Sigmoid colon (tissue), 7 donors: ENCODE data around the gene FHDC1. TPM values are rescaled to one million over a fixed set of nuclear protein-coding genes. Genes with fewer than 3 reads are reported as not detected.

Source experiments
- DNase-seq: peaks from one replicate; pipeline ENCODE4 v3.0.0-alpha.2; 2019
- H3K27ac ChIP-seq, 4 donors: fragments of 200-600 bp; sonication (generic); one replicate each; pipeline ENCODE4 v1.5.1; 2016 to 2019; ENCODE audit warnings: mild to moderate bottlenecking in 1 of 4
- H3K27me3 ChIP-seq, 3 donors: fragments of 200-600 bp; sonication (generic); one replicate each; pipeline ENCODE4 v1.5.1; 2019; ENCODE audit warnings: mild to moderate bottlenecking in 1 of 3
- H3K36me3 ChIP-seq, 4 donors: fragments of 200-600 bp; sonication (generic); one replicate each; pipeline ENCODE4 v1.5.1; 2016 to 2019
- H3K4me1 ChIP-seq, 4 donors: fragments of 200-600 bp; sonication (generic); one replicate each; pipeline ENCODE4 v1.5.1; 2017 to 2019
- H3K4me3 ChIP-seq, 4 donors: fragments of 200-600 bp; sonication (generic); one replicate each; pipeline ENCODE4 v1.5.1; 2017 to 2019; ENCODE audit warnings: mild to moderate bottlenecking in 2 of 4, moderate library complexity in 1 of 4
- H3K9me3 ChIP-seq, 4 donors: fragments of 200-600 bp in 3 of 4; sonication (generic) in 3 of 4; one replicate each; pipeline versions ENCODE4 v1.5.1 to v1.6.1; 2013 to 2019
- CTCF ChIP-seq, 4 experiments: fragments of 450-650 bp in 3 of 4; fragments of 200-600 bp in 1 of 4; IDR thresholded peaks; one replicate each; pipeline ENCODE4 v1.5.1; 2016 to 2019; ENCODE audit warnings: antibody characterized with exemption in 4 of 4, mild to moderate bottlenecking in 3 of 4, moderate library complexity in 2 of 4
- EP300 ChIP-seq, 4 donors: sonication (generic); formaldehyde crosslinking; IDR thresholded peaks; one replicate each; pipeline ENCODE4 v1.6.1; 2017; ENCODE audit warnings: antibody characterized with exemption in 4 of 4
- POLR2A ChIP-seq, 2 donors: fragments of 450-650 bp; IDR thresholded peaks; one replicate each; pipeline ENCODE4 v1.6.1; 2016; ENCODE audit warnings: antibody characterized with exemption in 2 of 2, mild to moderate bottlenecking in 2 of 2, moderate library complexity in 2 of 2
- POLR2AphosphoS5 ChIP-seq, 4 donors: sonication (generic); formaldehyde crosslinking; IDR thresholded peaks; one replicate each; pipeline ENCODE4 v1.6.1; 2017; ENCODE audit warnings: antibody characterized with exemption in 4 of 4
- WGBS, 2 donors: extraction: QIAGEN DNeasy Blood & Tissue Kit; methylation state at CpG; one replicate each; pipeline ENCODE4 v1.1.7; 2013; 5-methylcytosine and 5-hydroxymethylcytosine counted together
- intact Hi-C: fragments of 100-400 bp; cut with DNase I; formaldehyde crosslinking; loops from one replicate; pipeline ENCODE4 v1.15.1; 2023
- polyA plus RNA-seq, 3 donors: library from polyadenylated mRNA; stranded (reverse); fragments of 200-250 nt; gene quantifications; one replicate each; pipeline ENCODE4 v1.2.3, GENCODE V29; 2013
- total RNA-seq, 4 donors: library from RNA; depleted of rRNA; stranded (reverse); fragments of >200 nt; gene quantifications; one replicate each; pipeline ENCODE4 v1.1.0, GENCODE V29; 2016
- donor health status: healthy with polysubstance abuse.
- donor health status: Bipolar disorder and iron deficiency.
- donor health status: healthy.

Gene FHDC1
- total and polyA plus RNA-seq, 7 donors: 0.66 to 7.2 (median 2.2) TPM

- Histone ChIP-seq H3K27ac (peak overlapping the region in 2 of 4 donors; percentile 35 to 36), H3K9me3 (no peaks in the 10 kb centered on the region), H3K36me3 (no peaks in the 10 kb centered on the region), H3K4me3 (peak overlapping the region; percentile 43 to 70 (median 62)), H3K27me3 (peaks cover 16 to 61% (median 41%) of the 10 kb centered on the region in 3 donors), H3K4me1 (peaks cover 0 to 32% (median 28%) of the 10 kb centered on the region in 4 donors)
- DNase-seq: no peak
- intact Hi-C loops: no loop called here
- WGBS, 2 donors: 11 to 24% methylated on average over 17 of the region's 17 CpGs
- TF ChIP-seq POLR2AphosphoS5 (IDR thresholded peaks at IDR 0.05): no peak
- TF ChIP-seq CTCF (IDR thresholded peaks at IDR 0.05): no peak
- TF ChIP-seq POLR2A (IDR thresholded peaks at IDR 0.05): no peak
- no peak for TF ChIP-seq EP300 (IDR thresholded peaks at IDR 0.05)
Observed at GRCh38 chr4:152938237-152938947, 2.3 kb downstream of the FHDC1 start.

GRCh38 chr4:152939621-152940020 lies 3.5 kb downstream of the FHDC1 start:
- TF ChIP-seq EP300 (IDR thresholded peaks at IDR 0.05) (no peak), POLR2AphosphoS5 (IDR thresholded peaks at IDR 0.05) (no peak), CTCF (IDR thresholded peaks at IDR 0.05) (no peak), POLR2A (IDR thresholded peaks at IDR 0.05) (no peak)
- no peak overlapping the region for H3K4me3 ChIP-seq
- DNase-seq: no peak
- 76 to 90% methylated on average over 2 of the region's 2 CpGs for WGBS, 2 donors
- no peaks in the 10 kb centered on the region for H3K36me3 ChIP-seq
- H3K27me3 ChIP-seq: peaks cover 16 to 61% (median 41%) of the 10 kb centered on the region in 3 donors
- H3K9me3 ChIP-seq: no peaks in the 10 kb centered on the region
- peaks cover 0 to 32% (median 28%) of the 10 kb centered on the region in 4 donors for H3K4me1 ChIP-seq
- intact Hi-C loops: no loop called here
- H3K27ac ChIP-seq: no peak overlapping the region

- no peaks in the 10 kb centered on the region for H3K36me3 ChIP-seq
- DNase-seq: no peak
- H3K9me3 ChIP-seq: no peaks in the 10 kb centered on the region
- intact Hi-C loops: no loop called here
- H3K27ac ChIP-seq: no peak overlapping the region
- H3K27me3 ChIP-seq: peaks cover 16 to 54% (median 41%) of the 10 kb centered on the region in 3 donors
- H3K4me1 ChIP-seq: peaks cover 0 to 31% (median 28%) of the 10 kb centered on the region in 4 donors
- 67 to 85% methylated on average over 2 of the region's 2 CpGs for WGBS, 2 donors
- TF ChIP-seq EP300 (IDR thresholded peaks at IDR 0.05) (no peak), POLR2A (IDR thresholded peaks at IDR 0.05) (no peak), CTCF (IDR thresholded peaks at IDR 0.05) (no peak)
- no peak overlapping the region for H3K4me3 ChIP-seq
Observed at GRCh38 chr4:152940461-152940860, 4.3 kb downstream of the FHDC1 start.

GRCh38 chr4:152941411-152941810 lies 5.3 kb downstream of the FHDC1 start:
- DNase-seq: no peak
- no peak for TF ChIP-seq POLR2AphosphoS5 (IDR thresholded peaks at IDR 0.05)
- H3K4me1 ChIP-seq: peaks cover 0 to 22% (median 18%) of the 10 kb centered on the region in 4 donors
- H3K27me3 ChIP-seq: peaks cover 13 to 45% (median 32%) of the 10 kb centered on the region in 3 donors
- no peak overlapping the region for H3K4me3 ChIP-seq
- WGBS, 2 donors: 81 to 83% methylated on average over 1 of the region's 1 CpG
- no peak overlapping the region for H3K27ac ChIP-seq
- intact Hi-C loops: no loop called here
- H3K36me3 ChIP-seq: no peaks in the 10 kb centered on the region
- no peaks in the 10 kb centered on the region for H3K9me3 ChIP-seq

- 69 to 89% methylated on average over 2 of the region's 2 CpGs for WGBS, 2 donors
- TF ChIP-seq EP300 (IDR thresholded peaks at IDR 0.05): no peak
- no peak for TF ChIP-seq POLR2AphosphoS5 (IDR thresholded peaks at IDR 0.05)
- no peak for TF ChIP-seq CTCF (IDR thresholded peaks at IDR 0.05)
- TF ChIP-seq POLR2A (IDR thresholded peaks at IDR 0.05): no peak
Observed at GRCh38 chr4:152942346-152942745, 6.2 kb downstream of the FHDC1 start.

More at GRCh38 chr4:152942346-152942745, 6.2 kb downstream of the FHDC1 start:
- no peak for DNase-seq
- no peaks in the 10 kb centered on the region for H3K36me3 ChIP-seq
- peaks cover 0 to 13% (median 9%) of the 10 kb centered on the region in 4 donors for H3K4me1 ChIP-seq
- peaks cover 4 to 35% (median 23%) of the 10 kb centered on the region in 3 donors for H3K27me3 ChIP-seq
- no peak overlapping the region for H3K4me3 ChIP-seq
- no peak overlapping the region for H3K27ac ChIP-seq
- no peaks in the 10 kb centered on the region for H3K9me3 ChIP-seq
- intact Hi-C loops: no loop called here
